ENCODE measurements around the gene EFR3B.
A peak's percentile ranks its signal among the peaks of the same experiment; 100 is the strongest.

DNA sequence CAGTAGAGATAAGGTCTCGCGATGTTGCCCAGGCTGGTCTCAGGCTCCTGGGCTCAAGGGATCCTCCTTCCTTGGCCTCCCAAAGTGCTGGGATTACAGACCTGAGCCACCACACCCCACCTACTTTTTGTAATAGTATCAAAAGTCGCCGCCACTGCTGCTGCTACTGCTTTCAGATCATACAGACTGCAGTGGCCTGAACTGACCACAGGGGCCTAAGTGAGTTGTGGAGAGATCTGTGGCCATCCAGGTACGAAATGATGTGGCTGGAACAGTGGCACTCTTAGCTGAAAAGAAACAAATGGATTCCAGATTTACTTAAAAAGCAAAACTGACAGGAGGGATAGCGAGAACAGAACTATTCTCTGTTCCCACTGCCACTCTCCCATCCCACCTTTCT is 159.4 kb downstream of the EFR3B start:
- TF ChIP-seq, protein P1, sequence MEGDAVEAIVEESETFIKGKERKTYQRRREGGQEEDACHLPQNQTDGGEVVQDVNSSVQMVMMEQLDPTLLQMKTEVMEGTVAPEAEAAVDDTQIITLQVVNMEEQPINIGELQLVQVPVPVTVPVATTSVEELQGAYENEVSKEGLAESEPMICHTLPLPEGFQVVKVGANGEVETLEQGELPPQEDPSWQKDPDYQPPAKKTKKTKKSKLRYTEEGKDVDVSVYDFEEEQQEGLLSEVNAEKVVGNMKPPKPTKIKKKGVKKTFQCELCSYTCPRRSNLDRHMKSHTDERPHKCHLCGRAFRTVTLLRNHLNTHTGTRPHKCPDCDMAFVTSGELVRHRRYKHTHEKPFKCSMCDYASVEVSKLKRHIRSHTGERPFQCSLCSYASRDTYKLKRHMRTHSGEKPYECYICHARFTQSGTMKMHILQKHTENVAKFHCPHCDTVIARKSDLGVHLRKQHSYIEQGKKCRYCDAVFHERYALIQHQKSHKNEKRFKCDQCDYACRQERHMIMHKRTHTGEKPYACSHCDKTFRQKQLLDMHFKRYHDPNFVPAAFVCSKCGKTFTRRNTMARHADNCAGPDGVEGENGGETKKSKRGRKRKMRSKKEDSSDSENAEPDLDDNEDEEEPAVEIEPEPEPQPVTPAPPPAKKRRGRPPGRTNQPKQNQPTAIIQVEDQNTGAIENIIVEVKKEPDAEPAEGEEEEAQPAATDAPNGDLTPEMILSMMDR (IDR thresholded peaks at IDR 0.05): peak; percentile 26; the same call in 1 of the 2 replicates
- no peak for TF ChIP-seq AFF4 (CRISPR knock-in tag; IDR thresholded peaks at IDR 0.05; ENCODE audit: borderline replicate concordance)
- no peak for TF ChIP-seq HMGA2 (CRISPR knock-in tag; IDR thresholded peaks at IDR 0.05)
- TF ChIP-seq HMGXB4 (CRISPR knock-in tag; IDR thresholded peaks at IDR 0.05): no peak
- no peak for TF ChIP-seq JUN (CRISPR knock-in tag; IDR thresholded peaks at IDR 0.05)
- no peak for TF ChIP-seq MAX (CRISPR knock-in tag; IDR thresholded peaks at IDR 0.05)
- no peak for TF ChIP-seq FOXJ3 (CRISPR knock-in tag; IDR thresholded peaks at IDR 0.05; ENCODE audit: borderline replicate concordance)

All from WTC11 (cell line).